Activated CD4-positive, alpha-beta T cell treated with anti-CD3 and anti-CD28 coated beads, Interleukin-2, amount 50 U/mL, for 16 hours (primary cell): ENCODE data around the gene SLC25A21.

Experiments used
- DNase-seq: peaks from one replicate; pipeline ENCODE4 v3.0.0-alpha.2; 2020

SLC25A21 gene

DNA sequence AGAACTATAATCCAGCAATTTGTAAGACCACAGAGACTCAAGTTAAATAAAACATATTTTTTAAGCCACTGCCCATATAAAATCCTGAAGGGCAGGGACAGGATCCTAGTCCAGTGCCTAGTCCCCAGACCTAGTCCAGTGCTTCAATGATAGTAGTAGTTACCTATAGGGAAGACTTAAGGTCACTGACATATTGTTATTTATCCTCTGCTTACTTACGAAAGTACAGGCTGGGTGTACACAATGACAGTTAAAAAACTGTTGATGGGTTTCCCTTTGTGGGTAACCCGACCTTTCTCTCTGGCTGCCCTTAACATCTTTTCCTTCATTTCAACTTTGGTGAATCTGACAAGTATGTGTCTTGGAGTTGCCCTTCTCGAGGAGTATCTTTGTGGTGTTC is 192.5 kb downstream of the SLC25A21 start:
- no peak for DNase-seq

DNA sequence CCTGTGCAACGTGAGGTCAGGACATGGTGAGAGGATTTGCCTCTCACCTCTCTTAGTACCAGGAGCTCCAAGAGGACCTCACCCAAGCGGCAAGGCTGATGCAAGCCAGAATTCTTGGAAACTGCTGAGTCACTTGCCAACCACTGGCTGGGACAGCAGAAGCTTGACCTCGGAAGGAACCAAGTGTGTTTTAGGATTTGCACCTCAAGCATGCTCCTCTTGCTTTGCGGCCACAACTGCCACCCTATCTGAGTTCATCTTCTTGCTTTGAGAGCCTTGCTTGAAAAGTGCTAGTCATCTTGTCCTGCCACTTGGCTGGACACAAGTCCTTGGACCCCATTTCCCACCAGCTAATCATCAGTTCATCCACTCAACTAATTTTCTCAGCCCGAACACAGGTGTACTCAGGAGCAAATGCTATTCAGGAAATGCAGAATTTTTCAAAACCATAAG is 195.8 kb downstream of the SLC25A21 start:
- no peak for DNase-seq

DNA sequence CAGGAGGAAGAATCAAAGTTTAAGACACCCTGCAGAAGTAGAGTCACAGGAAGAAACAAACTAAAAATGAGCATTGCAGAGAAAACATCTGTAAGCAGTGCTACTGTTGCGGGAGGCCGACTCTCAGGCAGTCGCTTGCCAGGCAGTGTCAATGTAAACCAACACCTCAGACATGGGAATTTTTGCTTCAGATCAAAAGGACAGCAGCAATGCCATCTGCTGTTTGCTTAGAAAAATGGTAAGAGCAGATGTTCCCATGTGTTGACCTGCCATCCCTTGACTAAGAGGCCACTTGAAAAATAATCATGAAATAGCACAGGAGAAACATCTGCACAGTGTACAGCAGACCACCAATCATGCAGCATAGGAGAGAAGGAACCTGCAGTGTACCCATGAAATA is 196.6 kb downstream of the SLC25A21 start:
- DNase-seq = no peak

DNA sequence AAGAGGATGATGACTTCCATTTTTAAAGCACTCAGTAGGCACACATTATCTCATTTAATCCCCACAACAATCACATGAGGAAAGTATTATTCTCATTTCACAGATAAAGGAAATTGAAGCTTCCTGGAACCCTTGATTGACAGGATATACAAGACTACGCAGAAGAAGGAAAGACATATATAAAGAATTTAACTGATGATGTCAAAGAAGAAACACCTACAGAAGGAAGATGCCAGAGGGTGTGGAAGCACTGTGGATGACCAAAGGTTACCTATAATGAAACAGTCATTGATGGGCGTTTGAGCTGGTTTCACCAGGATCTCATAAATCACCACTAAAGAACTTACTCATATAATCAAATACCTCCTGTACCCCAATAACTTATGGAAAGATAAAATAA is 197.4 kb downstream of the SLC25A21 start:
- DNase-seq = no peak

DNA sequence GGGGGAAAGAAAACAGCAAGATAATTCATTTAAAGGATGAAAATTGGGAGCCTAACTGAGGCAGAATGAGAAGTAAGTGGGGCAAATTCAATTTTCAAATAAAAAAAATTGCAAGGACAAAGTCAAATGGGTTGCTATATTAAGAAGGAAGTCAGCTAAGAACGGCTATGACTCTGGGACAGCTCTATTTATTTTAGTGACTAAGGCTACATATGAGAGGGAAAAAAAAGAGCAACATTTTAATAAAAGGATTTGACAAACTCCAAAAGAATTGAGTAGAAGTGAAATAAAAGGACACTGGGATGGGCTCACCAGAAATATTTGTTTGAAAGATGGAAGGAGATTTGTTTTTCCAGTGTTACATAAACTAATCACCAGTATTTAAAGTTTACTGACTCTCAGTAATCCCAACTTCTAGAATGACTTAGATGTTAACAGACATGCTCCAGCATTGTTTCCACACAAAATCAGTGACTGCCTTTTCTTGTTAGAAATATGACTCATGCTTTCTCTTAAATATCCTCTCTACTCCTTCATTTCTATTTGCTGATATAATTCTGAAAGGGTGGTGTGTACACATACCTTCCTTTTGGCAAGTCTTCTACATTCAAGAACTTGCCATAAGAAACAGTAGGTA is 198.5 kb downstream of the SLC25A21 start:
- no peak for DNase-seq

DNA sequence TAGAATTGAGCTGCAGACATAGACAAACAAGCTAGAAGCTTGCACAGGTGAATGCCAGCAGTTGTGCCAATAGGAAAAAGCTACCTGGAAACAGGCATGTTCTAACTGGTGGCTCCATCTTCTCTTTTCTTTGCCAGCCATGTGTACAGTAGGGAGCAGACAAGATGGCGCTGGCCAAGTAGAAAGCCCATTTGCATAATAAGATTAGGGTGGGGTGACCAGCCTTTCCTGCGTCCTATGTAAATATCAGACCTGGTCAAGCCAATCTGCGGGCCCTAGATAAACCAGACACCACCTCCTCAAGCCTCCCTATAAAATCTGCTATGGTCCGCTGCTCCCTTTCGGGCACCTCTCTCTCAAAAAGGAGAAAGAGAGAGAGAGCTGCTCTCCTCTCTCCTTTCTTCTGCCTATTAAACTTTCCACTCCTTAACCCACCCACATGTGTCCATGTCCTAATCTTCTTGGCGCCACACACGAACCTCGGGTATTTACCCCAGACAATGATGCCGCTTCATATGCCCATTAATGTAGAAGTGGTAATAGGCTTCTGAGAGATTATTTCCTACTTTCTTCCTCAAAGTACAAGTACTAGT is 201.0 kb downstream of the SLC25A21 start:
- DNase-seq = no peak

DNA sequence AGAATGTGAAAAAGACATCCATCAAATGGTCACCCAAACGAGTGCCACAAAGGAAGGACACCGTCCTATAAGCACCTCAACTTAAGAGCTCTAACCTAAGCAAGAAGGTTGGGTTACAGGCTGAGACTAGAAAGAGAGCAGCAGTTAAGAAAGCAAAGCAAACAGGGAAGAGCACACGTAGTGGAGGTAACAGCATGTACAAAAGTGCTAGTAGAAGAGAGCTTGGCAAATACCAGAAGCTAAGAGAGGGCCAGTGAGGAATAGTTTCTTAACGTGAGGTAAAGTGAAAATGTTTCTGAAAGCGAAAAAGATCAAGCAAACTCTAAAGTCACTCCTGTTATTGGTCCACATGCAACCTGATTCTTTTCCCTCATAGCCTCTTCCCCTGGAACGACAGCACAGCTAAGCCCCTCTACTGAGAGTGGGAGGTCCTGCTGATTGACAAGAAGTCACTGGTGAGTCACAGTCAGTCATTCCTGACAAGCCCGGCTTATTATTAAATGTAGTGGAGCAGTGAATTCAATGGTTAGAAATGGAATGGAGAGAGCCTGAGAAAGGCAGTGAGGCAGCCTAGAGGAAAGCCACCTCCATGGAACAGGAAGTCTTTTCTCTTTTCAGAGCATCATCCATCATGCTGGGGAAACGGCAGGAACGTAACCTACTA is 204.4 kb downstream of the SLC25A21 start:
- no peak for DNase-seq

DNA sequence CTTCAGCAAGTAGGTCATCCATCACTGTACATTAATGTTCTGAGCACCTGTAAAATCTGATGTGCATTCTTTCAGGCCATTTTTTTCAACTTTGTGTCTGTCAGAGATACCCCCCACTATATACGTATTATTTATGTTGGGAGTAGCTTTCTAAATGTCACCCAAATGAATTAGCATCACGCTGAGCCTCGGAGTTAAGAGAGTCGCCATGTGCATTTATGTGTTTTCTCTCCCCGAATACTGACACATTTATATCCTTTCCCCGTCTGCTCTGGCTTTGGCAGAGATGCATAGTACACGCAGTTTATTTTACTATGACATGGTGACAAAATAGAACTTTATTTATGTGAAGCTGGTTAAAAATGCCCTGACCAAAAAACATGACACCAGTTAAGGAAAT is 216.4 kb downstream of the SLC25A21 start:
- DNase-seq = no peak

DNA sequence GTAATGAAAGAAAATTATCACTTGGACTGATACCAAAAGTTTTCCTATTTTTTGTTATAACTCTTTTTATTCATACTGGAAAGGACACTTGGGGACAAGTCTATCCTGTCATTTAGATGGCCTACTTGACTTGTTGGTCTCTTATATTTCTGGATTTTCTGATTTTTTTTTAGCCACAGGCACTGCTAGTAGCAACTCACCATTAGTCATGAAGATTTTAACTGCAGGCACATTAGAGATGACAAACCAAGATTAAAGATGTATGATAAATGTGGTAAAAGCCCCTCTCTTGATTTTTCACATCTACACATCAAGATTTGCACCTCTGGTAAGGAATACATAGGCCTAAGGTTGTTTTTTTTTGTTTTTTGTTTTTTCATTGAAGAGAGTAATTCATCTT is 217.0 kb downstream of the SLC25A21 start:
- no peak for DNase-seq

DNA sequence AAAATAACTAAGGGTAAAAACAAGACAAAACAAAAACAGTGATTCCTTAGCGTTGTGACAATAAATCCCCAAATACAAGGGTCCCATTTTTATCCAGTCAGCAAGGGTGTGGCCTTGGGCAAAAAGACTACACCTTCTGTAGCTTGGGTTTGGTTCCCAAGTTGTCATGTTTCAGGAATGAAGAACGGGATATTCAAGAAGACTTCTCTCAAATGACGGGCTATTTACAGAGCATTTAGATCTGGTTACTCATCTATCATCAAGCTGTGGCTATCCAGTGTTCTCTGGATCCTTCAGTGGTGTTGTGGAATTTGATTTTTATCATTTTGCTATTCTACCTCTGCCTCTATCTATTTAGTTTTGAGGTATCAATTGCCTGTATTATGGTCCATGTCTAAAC is 219.7 kb downstream of the SLC25A21 start:
- no peak for DNase-seq

DNA sequence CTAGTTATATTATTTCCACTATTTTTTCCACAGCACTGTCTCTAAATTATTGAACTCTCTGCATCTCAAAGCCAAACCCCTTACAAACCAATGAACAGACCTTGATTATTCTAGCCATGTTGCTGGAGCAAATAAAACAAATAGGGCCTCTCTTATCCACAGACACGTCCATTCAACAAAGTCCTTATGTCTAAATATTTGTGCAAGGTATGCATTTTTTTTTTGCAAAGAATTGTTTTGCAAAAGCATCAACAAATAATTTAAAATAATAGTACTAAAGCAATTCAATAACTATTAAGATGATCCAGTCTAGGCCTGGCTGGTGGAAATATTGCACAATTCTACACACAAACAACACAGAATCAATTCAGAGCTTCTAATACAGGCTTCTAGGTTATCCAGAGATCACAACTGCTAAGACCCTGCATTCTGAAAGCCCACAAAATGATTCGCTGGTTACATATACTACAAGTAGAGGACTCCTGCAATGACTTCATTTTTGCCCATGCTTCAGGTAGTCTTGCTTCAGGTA is 221.0 kb downstream of the SLC25A21 start:
- no peak for DNase-seq

DNA sequence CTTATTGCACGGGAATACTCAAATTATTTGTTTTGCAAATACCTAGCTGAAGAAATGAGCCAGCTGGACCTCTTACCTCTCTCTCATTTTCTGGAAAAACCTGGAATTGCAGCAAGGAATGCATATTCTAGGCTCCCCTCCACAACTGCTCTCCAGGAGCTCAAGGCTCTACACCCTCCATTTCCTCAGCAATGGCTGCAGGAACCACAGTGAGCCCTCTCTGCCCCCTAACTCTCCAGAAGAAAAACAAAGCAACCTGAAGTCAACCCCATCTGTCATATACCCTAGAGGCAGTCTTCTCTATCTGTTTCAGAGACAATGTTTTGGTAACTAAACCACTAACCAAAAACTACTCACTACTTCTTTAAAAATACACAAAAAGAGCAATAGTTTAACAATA is 221.6 kb downstream of the SLC25A21 start:
- no peak for DNase-seq

DNA sequence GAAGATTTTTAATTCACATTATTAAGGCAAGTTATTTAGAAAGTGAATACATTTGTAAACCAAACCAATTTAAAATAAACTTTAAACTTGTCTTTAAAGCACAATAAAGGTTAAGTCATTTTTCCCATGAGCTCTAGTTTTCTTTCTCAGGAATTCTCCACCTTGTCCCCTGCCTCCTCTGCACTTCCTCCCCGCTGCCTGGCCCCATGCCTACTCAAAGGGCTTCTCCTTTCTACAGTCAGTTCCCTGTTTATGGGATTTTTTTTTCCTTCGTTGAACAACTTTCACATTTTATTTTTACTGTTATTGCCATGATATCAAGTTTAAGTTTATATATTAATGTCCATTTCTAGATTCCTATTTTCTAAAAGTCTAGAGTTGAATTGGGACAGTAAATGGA is 223.0 kb downstream of the SLC25A21 start:
- no peak for DNase-seq

DNA sequence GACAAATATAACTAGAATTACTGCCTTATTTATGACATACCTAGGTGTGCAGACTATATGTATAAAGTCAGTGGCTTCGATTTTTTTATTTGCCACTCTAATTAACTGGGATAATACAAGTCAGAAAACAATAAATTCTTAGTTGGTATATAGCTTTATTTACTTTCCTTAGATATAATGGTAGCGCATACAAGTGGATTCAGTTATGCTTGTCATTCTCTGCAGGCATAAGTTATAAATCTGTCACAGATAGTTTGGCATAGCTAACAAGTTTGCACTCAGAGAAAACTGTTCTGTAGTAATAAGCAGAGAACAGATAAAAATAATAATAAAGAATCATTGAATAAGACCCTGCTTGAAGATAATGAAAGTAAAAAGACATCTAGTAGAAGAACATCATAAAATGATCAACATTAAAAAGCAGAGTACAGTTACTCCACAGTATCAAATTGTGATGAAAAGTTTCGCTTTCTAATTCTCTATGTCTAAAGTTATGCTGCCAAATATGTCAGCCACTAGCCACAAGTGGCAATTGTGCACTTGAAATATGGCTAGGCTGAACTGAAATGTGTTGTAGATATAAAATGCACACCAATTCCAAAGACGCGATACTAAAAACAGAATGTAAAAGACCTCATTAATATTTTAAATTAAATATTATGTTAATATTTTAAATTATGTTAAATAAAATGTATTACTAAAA is 224.1 kb downstream of the SLC25A21 start:
- no peak for DNase-seq

DNA sequence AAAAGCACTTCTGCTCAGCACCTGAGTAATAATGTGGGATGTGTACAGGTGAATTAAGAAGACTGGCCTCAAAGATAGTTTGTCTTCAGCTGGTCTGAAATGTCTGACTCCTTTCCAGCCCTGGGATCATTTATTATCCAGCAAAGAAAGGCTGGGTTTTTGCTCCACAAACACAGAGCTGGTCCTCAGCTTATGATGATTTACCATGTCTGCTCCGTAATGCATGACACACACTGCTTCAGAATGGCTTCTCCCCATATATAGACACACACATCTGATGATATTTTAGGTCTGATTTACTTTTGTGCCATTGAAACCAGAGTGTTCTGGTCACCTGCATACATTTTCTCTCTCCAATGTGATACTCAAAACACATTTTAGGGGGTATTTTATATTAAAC is 225.0 kb downstream of the SLC25A21 start:
- no peak for DNase-seq

DNA sequence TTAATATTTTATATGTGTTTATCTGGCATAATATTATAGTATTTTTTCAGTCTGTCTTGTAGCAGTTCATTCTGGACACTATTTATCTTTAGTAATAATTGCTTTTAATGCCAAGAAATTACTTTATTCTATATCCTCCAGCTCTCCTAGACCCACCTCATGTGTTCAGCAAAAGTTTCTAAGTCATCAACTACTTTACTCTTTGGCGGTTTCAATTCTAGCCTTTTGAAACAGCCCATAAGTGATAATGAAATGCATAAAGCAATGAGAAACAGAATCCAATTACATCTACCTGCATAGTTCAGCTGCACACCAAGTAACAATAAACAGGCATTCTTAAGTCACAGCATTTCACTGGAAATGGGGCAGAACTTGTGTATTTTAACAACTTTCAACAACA is 225.5 kb downstream of the SLC25A21 start:
- DNase-seq = no peak

DNA sequence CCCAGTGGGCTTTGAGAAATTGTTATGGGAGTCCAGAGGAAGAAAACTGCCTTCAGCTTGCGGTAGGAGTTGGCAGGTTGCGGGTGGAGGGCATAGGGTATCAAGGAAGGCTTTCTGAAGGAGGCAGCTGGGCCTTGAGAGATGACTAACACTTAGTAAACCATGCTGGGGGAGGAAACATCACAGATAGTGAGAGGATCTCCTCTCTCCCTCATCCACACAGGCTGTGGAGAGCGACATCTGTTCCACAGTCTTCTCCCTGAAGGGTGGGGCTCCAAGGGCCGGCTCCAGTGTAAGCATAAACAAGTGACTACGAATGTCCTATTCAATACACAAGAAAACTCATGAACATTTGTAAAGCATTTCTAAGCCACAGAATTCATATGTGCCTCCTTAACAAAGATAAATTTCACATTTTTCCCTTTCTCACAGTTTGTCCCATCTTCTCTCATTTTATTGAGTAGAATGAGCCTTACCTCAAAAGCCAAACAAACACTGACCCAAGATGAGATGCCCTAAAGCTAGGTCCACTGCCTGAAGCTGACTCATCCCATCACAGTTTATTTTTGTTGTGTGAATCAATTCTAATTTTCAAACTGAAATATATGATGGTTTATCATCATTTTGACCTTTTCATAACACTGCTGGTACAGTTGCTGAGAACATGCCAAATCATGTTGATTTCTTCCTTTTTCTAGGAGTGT is 227.9 kb downstream of the SLC25A21 start:
- no peak for DNase-seq

DNA sequence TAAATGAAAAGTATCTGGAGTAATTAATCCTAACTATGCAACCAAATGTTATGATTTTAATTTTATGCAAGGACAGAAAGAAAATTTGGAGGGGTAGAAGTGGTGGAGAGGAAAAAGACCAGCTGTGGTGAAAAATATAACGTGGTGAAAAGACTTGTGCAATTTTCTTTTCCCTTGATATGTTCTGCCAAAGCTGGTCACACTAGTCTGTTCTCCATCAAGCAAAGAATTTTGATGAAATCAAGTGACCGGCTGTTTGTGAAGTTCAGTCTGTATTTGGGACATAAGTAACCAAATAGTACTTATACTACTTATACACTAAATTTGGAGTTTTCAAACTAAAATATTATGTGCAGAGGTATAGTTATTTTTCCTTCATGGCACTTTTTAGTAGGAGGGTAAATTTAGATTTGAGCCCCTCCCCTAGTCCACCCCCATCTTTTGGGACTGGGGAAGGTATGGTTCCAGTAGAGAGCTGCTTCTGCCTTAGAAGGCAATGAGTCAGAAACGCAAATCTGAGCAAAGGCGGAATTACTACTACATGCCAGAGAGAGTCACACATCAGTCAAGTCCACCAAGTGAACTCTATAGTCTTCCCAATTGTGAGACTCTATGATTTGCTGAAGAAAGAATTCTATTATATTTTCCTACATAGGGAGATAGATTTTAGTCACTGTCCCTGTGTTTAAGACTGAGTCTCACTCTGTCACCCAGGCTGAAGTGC is 229.7 kb downstream of the SLC25A21 start:
- DNase-seq = no peak

DNA sequence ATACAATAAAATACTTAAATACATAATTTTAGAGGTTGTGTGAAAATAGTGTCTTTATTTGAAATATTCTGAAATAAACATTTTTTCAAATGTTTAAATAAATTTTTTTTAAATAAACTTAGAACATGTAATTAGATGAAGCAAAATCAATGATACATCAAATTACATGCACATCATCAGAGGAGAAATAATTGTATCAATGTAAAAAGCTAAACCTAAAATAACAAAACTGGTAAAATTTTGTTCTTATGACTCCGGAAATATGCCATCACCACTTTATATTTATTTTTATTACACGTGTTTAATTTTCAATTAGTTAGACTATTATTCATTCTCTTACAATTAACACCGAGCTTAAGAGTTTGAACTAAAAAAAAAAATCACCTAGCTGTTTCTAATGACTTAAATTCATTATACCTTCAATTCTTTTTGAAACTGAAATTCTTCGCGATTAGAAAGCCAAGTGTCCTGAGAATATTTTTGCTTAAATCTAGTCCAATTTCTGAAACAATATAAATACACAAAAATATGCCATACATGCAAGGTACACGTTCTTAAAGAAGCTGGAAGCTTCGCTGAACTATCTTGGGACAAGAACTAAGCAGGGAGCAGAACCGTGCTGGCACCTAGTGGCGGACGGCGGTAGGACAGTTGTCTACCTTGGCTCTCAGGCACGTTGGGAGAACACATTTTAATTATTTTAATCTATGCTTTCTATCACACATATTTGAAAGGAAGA is 230.5 kb downstream of the SLC25A21 start:
- DNase-seq = peak; percentile 64

DNA sequence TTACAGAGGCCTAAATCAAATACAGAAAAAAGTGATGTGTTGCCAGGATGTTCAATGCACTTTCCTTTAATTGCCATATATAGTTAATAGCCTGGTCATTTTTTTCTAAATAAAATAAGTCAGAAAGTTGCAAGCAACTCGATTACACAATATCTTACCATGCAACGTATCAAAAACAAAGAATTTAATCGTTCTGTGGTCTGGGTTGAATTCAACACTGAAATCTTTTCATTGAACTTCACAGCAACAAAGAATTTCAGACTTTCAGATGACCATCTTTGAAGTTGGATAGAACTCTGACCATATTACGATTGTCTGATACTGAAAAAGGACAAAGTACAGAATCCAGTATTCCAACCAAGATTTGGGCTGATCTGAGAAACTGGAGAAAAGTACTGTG is 231.9 kb downstream of the SLC25A21 start:
- DNase-seq = no peak

DNA sequence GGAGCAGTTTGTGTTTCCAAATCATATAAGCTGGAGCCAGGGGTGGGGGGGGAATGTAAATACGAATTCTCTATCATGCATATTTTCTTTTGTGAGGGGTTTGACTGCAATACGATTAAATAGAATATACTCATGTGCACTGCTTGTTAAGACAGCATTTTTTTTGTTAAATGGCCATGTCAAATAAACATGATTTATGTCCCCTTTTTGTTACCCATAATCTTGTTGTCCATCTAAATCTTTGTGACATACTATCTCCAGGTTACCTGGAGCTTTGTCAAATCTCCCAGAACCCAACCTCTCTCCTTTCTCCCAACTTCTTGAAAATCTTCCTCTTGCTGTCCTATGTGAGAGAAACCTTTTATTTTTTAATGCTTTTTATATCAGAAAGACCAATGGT is 233.1 kb downstream of the SLC25A21 start:
- DNase-seq = no peak

DNA sequence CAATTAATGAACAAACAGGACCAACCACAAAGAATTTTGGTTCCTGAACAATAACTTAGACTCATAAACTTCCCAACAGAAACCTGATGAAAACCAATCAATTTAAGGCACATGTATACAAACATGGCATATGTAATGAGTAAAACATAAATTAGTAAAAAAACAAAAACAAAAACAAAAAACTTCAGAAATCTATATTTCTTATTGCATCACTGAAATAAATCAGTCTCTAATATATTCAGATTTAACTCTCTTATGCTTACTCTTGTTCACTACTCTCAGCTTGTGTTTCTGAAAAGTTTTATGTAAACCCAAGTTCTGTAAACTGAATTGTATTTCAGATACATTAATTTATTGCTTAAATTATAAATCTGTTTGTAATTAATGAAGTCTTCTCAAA is 233.7 kb downstream of the SLC25A21 start:
- no peak for DNase-seq
